Liver (tissue), 9 donors: ENCODE data around the gene ATE1. TPM values are rescaled to one million over a fixed set of nuclear protein-coding genes. Genes with fewer than 3 reads are reported as not detected.
"Not testable (repeated sequence)": the region's sequence is repeated elsewhere in the genome, so short reads cannot be mapped to it uniquely, and the experiment has no call there.

Experiments
- DNase-seq: peaks from one replicate; pipeline ENCODE4 v3.0.0-alpha.2; 2017; ENCODE audit warnings: low spot score
- H3K27ac ChIP-seq, 2 donors: one replicate each; pipeline ENCODE4 v1.7.0; 2013; ENCODE audit warnings: inconsistent platforms in 2 of 2, low read length in 2 of 2, control low read depth in 1 of 2, low read depth in 1 of 2, mild to moderate bottlenecking in 1 of 2
- H3K27me3 ChIP-seq, 4 donors: one replicate each; pipeline versions ENCODE4 v1.6.1 to v1.7.0; 2013; ENCODE audit warnings: low read length in 3 of 4, inconsistent platforms in 1 of 4, mild to moderate bottlenecking in 1 of 4, moderate library complexity in 1 of 4; ENCODE audit not compliant: control insufficient read depth in 4 of 4, insufficient read depth in 4 of 4
- H3K36me3 ChIP-seq, 4 donors: one replicate each; pipeline versions ENCODE4 v1.6.1 to v1.7.0; 2013; ENCODE audit warnings: low read length in 3 of 4, mild to moderate bottlenecking in 3 of 4, low read depth in 1 of 4, moderate library complexity in 1 of 4; ENCODE audit not compliant: control insufficient read depth in 4 of 4, insufficient read depth in 3 of 4
- H3K4me1 ChIP-seq, 4 donors: one replicate each; pipeline versions ENCODE4 v1.6.1 to v1.7.0; 2013; ENCODE audit warnings: low read length in 3 of 4, mild to moderate bottlenecking in 3 of 4, moderate library complexity in 1 of 4; ENCODE audit not compliant: control insufficient read depth in 4 of 4, insufficient read depth in 4 of 4
- H3K4me3 ChIP-seq, 3 donors: one replicate each; pipeline versions ENCODE4 v1.6.1 to v1.7.0; 2013; ENCODE audit warnings: low read length in 3 of 3, control low read depth in 1 of 3, low read depth in 1 of 3, mild to moderate bottlenecking in 1 of 3
- H3K9ac ChIP-seq, 2 donors: one replicate each; pipeline ENCODE4 v1.7.0; 2013; ENCODE audit warnings: low read length in 2 of 2, mild to moderate bottlenecking in 2 of 2, moderate library complexity in 2 of 2, control low read depth in 1 of 2, low read depth in 1 of 2
- H3K9me3 ChIP-seq, 4 donors: one replicate each; pipeline versions ENCODE4 v1.6.1 to v1.7.0; 2013; ENCODE audit warnings: low read length in 3 of 4; ENCODE audit not compliant: control insufficient read depth in 4 of 4
- EGR1 ChIP-seq, 2 donors: IDR thresholded peaks; 2 replicates each; pipeline ENCODE4 v1.6.1; 2016 to 2018; ENCODE audit warnings: antibody characterized with exemption in 2 of 2, low read depth in 2 of 2
- FOXA1 ChIP-seq: IDR thresholded peaks from 2 replicates; pipeline ENCODE4 v1.6.1; 2016; ENCODE audit warnings: antibody characterized with exemption
- FOXA2 ChIP-seq: IDR thresholded peaks from 2 replicates; pipeline ENCODE4 v1.6.1; 2016; ENCODE audit warnings: antibody characterized with exemption
- GABPA ChIP-seq, 2 donors: IDR thresholded peaks in 1 of 2; conservative IDR thresholded peaks in 1 of 2; 2 replicates each; pipeline ENCODE4 v1.6.1; 2016; ENCODE audit warnings: antibody characterized with exemption in 2 of 2, mild to moderate bottlenecking in 1 of 2, moderate library complexity in 1 of 2
- HNF4A ChIP-seq, 2 donors: conservative IDR thresholded peaks; 2 replicates each; pipeline ENCODE4 v1.6.1; 2016; ENCODE audit warnings: antibody characterized with exemption in 2 of 2, mild to moderate bottlenecking in 2 of 2
- HNF4G ChIP-seq: IDR thresholded peaks from 2 replicates; pipeline ENCODE4 v1.6.1; 2016; ENCODE audit warnings: antibody characterized with exemption
- JUND ChIP-seq, 2 donors: IDR thresholded peaks; 2 replicates each; pipeline ENCODE4 v1.6.1; 2016; ENCODE audit warnings: antibody characterized with exemption in 2 of 2
- NR2F2 ChIP-seq: IDR thresholded peaks from 2 replicates; pipeline ENCODE4 v1.6.1; 2016; ENCODE audit warnings: antibody characterized with exemption
- RAD21 ChIP-seq, 2 donors: IDR thresholded peaks; 2 replicates each; pipeline ENCODE4 v1.6.1; 2016; ENCODE audit warnings: antibody characterized with exemption in 2 of 2, mild to moderate bottlenecking in 2 of 2
- RXRA ChIP-seq, 2 donors: IDR thresholded peaks; 2 replicates each; pipeline ENCODE4 v1.6.1; 2017 to 2018; ENCODE audit warnings: antibody characterized with exemption in 2 of 2, mild to moderate bottlenecking in 1 of 2
- SP1 ChIP-seq: IDR thresholded peaks from 2 replicates; pipeline ENCODE4 v1.6.1; 2018; ENCODE audit warnings: antibody characterized with exemption, mild to moderate bottlenecking
- TAF1 ChIP-seq: conservative IDR thresholded peaks from 2 replicates; pipeline ENCODE4 v1.6.1; 2016; ENCODE audit warnings: antibody characterized with exemption, mild to moderate bottlenecking
- YY1 ChIP-seq: IDR thresholded peaks from 2 replicates; pipeline ENCODE4 v1.6.1; 2016; ENCODE audit warnings: antibody characterized with exemption, mild to moderate bottlenecking
- WGBS: extraction: QIAGEN DNeasy Blood & Tissue Kit; methylation state at CpG from one replicate; pipeline ENCODE4 v1.1.7; 2013; 5-methylcytosine and 5-hydroxymethylcytosine counted together
- polyA plus RNA-seq, 2 donors: library from polyadenylated mRNA; stranded (reverse) in 1 of 2; unstranded in 1 of 2; fragments of 200-250 nt in 1 of 2; fragments of >200 nt in 1 of 2; fragmentation: Nextera tagmentation in 1 of 2; extraction: Ambion mirVana in 1 of 2; gene quantifications; one replicate each; pipeline versions ENCODE4 v1.2.1 to v1.2.3, GENCODE V29; 2013 to 2015
- total RNA-seq, 2 donors: library from RNA; depleted of rRNA; stranded (reverse); fragments of >200 nt; gene quantifications; one replicate each; pipeline ENCODE4 v1.2.3, GENCODE V29; 2014
- TF ChIP-seq, protein P1 (sequence below): fragments of 150-350 bp; IDR thresholded peaks from 2 replicates; pipeline ENCODE4 v1.5.1; 2017; ENCODE audit warnings: improper control_type of control experiment, low read depth, low read length; ENCODE audit not compliant: missing input control
- TF ChIP-seq, protein P2 (sequence below): IDR thresholded peaks from 2 replicates; pipeline ENCODE4 v1.6.1; 2016; ENCODE audit warnings: antibody characterized with exemption, mild to moderate bottlenecking
- TF ChIP-seq, protein P3 (sequence below): IDR thresholded peaks from 2 replicates; pipeline ENCODE4 v1.6.1; 2016; ENCODE audit warnings: antibody characterized with exemption
- TF ChIP-seq, protein P4 (sequence below): IDR thresholded peaks from 2 replicates; pipeline ENCODE4 v1.6.1; 2016; ENCODE audit warnings: antibody characterized with exemption
- TF ChIP-seq, protein P5 (sequence below): IDR thresholded peaks from 2 replicates; pipeline ENCODE4 v1.6.1; 2016; ENCODE audit warnings: antibody characterized with exemption
- donor health status: healthy.
- donor health status: healthy.
- donor health status: healthy.
- donor health status: healthy.
- donor health status: healthy.

ATE1 gene
- total and polyA plus RNA-seq, 4 donors: 7.9 to 34.9 (median 13.5) TPM

DNA sequence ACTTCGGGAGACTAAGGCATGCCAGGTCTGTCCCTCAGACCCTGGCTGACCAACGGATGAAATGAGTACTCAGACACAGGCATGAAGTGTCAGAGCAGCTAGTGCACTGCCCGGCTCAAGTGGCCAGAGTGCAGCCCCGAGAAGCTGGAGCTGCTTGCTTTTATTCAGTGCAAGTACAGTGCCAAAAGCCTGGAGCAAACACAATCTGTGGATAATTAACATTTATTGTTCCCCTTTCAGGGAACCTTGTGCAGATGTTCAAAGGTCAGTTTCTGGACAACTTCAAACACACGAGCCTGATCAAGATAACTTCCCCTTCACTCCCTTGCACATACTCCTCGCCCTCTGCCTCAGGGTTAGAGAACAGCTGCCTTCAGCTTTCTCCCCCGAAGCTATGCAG, 7.9 kb upstream of the ATE1 start:
- no peak overlapping the region for H3K9ac ChIP-seq
- H3K27me3 ChIP-seq: no peaks in the 10 kb centered on the region
- H3K4me3 ChIP-seq: no peak overlapping the region
- 17% methylated on average over 7 of the region's 7 CpGs for WGBS
- H3K9me3 ChIP-seq: no peaks in the 10 kb centered on the region
- peaks cover 0 to 9% (median 0%) of the 10 kb centered on the region in 4 donors for H3K4me1 ChIP-seq
- no peak overlapping the region for H3K27ac ChIP-seq
- H3K36me3 ChIP-seq: no peaks in the 10 kb centered on the region
- no peak for DNase-seq
- TF ChIP-seq, protein P1, sequence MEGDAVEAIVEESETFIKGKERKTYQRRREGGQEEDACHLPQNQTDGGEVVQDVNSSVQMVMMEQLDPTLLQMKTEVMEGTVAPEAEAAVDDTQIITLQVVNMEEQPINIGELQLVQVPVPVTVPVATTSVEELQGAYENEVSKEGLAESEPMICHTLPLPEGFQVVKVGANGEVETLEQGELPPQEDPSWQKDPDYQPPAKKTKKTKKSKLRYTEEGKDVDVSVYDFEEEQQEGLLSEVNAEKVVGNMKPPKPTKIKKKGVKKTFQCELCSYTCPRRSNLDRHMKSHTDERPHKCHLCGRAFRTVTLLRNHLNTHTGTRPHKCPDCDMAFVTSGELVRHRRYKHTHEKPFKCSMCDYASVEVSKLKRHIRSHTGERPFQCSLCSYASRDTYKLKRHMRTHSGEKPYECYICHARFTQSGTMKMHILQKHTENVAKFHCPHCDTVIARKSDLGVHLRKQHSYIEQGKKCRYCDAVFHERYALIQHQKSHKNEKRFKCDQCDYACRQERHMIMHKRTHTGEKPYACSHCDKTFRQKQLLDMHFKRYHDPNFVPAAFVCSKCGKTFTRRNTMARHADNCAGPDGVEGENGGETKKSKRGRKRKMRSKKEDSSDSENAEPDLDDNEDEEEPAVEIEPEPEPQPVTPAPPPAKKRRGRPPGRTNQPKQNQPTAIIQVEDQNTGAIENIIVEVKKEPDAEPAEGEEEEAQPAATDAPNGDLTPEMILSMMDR: no peak
- TF ChIP-seq HNF4G: peak; percentile 93
- TF ChIP-seq RXRA (IDR thresholded peaks at IDR 0.05): peak; percentile 72 to 81
- TF ChIP-seq, protein P2, sequence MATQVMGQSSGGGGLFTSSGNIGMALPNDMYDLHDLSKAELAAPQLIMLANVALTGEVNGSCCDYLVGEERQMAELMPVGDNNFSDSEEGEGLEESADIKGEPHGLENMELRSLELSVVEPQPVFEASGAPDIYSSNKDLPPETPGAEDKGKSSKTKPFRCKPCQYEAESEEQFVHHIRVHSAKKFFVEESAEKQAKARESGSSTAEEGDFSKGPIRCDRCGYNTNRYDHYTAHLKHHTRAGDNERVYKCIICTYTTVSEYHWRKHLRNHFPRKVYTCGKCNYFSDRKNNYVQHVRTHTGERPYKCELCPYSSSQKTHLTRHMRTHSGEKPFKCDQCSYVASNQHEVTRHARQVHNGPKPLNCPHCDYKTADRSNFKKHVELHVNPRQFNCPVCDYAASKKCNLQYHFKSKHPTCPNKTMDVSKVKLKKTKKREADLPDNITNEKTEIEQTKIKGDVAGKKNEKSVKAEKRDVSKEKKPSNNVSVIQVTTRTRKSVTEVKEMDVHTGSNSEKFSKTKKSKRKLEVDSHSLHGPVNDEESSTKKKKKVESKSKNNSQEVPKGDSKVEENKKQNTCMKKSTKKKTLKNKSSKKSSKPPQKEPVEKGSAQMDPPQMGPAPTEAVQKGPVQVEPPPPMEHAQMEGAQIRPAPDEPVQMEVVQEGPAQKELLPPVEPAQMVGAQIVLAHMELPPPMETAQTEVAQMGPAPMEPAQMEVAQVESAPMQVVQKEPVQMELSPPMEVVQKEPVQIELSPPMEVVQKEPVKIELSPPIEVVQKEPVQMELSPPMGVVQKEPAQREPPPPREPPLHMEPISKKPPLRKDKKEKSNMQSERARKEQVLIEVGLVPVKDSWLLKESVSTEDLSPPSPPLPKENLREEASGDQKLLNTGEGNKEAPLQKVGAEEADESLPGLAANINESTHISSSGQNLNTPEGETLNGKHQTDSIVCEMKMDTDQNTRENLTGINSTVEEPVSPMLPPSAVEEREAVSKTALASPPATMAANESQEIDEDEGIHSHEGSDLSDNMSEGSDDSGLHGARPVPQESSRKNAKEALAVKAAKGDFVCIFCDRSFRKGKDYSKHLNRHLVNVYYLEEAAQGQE: peak; percentile 68
- TF ChIP-seq, protein P3, sequence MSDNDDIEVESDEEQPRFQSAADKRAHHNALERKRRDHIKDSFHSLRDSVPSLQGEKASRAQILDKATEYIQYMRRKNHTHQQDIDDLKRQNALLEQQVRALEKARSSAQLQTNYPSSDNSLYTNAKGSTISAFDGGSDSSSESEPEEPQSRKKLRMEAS: peak; percentile 52
- TF ChIP-seq YY1: peak; percentile 68
- TF ChIP-seq FOXA2: no peak
- no peak for TF ChIP-seq FOXA1
- no peak for TF ChIP-seq EGR1 (IDR thresholded peaks at IDR 0.05; ENCODE audit: low read depth in 2 of 2)
- peak; percentile 98 for TF ChIP-seq HNF4A (conservative IDR thresholded peaks at IDR 0.05)
- TF ChIP-seq, protein P4, sequence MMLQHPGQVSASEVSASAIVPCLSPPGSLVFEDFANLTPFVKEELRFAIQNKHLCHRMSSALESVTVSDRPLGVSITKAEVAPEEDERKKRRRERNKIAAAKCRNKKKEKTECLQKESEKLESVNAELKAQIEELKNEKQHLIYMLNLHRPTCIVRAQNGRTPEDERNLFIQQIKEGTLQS: no peak
- TF ChIP-seq JUND (IDR thresholded peaks at IDR 0.05): peak; percentile 66 to 70
- TF ChIP-seq, protein P5, sequence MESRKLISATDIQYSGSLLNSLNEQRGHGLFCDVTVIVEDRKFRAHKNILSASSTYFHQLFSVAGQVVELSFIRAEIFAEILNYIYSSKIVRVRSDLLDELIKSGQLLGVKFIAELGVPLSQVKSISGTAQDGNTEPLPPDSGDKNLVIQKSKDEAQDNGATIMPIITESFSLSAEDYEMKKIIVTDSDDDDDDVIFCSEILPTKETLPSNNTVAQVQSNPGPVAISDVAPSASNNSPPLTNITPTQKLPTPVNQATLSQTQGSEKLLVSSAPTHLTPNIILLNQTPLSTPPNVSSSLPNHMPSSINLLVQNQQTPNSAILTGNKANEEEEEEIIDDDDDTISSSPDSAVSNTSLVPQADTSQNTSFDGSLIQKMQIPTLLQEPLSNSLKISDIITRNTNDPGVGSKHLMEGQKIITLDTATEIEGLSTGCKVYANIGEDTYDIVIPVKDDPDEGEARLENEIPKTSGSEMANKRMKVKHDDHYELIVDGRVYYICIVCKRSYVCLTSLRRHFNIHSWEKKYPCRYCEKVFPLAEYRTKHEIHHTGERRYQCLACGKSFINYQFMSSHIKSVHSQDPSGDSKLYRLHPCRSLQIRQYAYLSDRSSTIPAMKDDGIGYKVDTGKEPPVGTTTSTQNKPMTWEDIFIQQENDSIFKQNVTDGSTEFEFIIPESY: no peak
- TF ChIP-seq GABPA (IDR thresholded peaks at IDR 0.05 in 1 of 2, conservative IDR thresholded peaks at IDR 0.05 in 1 of 2): no peak
- TF ChIP-seq TAF1: peak; percentile 88
- TF ChIP-seq SP1: peak; percentile 98
- peak; percentile 38 to 59 for TF ChIP-seq RAD21 (IDR thresholded peaks at IDR 0.05)
- peak; percentile 47 for TF ChIP-seq NR2F2

GRCh38 chr10:121930268-121931085, 2.6 kb upstream of the ATE1 start:
- not testable (repeated sequence) for H3K27me3 ChIP-seq, H3K9me3 ChIP-seq, H3K27ac ChIP-seq, H3K36me3 ChIP-seq, H3K9ac ChIP-seq, H3K4me3 ChIP-seq, DNase-seq
- peaks cover 0 to 18% (median 8%) of the 10 kb centered on the region in 4 donors for H3K4me1 ChIP-seq
- WGBS: 72% methylated on average over 11 of the region's 11 CpGs

DNA sequence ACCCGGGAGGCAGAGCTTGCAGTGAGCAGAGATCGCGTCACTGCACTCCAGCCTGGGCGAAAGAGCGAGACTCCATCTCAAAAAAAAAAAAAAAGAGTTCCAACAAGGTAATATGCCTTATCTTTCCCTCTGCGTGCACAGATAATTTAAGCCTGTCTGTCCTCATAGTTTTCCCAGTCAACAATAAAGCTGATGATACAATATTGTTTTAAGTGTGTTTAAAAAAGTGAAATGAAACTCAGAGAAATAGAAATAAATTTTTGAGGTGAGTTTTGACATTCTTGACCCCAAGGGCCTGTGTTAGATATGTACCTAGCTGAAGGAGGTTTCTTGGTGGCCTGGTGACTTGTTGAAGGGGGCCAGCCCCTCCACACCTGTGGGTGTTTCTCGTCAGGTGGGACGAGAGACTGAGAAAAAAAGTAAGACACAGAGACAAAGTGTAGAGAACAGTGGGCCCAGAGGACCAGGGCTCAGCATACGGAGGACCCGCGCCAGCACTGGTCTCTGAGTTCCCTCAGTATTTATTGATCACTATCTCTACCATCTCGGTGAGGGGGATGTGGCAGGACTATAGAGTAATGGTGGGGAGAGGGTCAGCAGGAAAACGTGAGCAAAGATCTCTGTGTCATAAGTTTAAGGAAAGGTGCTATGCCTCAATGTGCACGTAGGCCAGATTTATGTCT, 1.9 kb upstream of the ATE1 start:
- not testable (repeated sequence) for H3K4me3 ChIP-seq, H3K36me3 ChIP-seq, H3K9me3 ChIP-seq, H3K27ac ChIP-seq, H3K9ac ChIP-seq, DNase-seq, H3K27me3 ChIP-seq
- H3K4me1 ChIP-seq: peaks cover 0 to 21% (median 9%) of the 10 kb centered on the region in 4 donors
- 89% methylated on average over 14 of the region's 14 CpGs for WGBS
